B cell (primary cell): ENCODE measurements around the gene NEAT1.

Experiments
- EZH2 ChIP-seq: IDR thresholded peaks from 2 replicates; pipeline ENCODE4 v1.6.1; 2012; ENCODE audit warnings: borderline replicate concordance, low read depth, mild to moderate bottlenecking, moderate library complexity, low read length; ENCODE audit not compliant: insufficient read depth, poor library complexity, severe bottlenecking
- TF ChIP-seq, protein P1 (sequence below): fragments of 200-600 bp; IDR thresholded peaks from one replicate; pipeline ENCODE4 v1.8.0; 2022; ENCODE audit warnings: antibody characterized with exemption, mild to moderate bottlenecking

DNA sequence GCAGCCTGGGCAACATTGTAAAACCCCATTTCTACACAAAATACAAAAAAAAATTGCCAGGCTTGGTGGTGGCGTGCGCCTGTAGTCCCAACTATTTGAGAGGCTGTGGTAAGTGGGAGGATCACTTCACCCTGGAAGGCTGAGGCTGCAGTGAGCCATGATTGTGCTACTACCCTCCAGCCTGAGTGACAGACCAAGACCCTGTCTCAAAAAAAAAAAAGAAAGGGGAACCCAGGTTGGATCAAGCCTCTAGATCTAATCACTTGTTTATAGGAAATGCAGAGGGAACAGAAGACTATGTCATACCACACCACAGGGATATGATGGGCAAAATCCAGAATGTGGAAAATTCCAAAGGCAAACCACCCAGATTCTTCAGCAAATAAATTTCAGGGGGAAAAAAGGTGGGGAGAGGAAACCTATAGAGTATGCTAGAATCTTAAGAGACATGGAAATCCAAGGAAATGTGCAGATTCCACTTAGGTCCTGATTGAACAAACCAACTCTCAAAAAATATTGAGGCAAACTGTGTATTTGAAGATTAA, 59.8 kb downstream of the NEAT1 start:
- TF ChIP-seq, protein P1, sequence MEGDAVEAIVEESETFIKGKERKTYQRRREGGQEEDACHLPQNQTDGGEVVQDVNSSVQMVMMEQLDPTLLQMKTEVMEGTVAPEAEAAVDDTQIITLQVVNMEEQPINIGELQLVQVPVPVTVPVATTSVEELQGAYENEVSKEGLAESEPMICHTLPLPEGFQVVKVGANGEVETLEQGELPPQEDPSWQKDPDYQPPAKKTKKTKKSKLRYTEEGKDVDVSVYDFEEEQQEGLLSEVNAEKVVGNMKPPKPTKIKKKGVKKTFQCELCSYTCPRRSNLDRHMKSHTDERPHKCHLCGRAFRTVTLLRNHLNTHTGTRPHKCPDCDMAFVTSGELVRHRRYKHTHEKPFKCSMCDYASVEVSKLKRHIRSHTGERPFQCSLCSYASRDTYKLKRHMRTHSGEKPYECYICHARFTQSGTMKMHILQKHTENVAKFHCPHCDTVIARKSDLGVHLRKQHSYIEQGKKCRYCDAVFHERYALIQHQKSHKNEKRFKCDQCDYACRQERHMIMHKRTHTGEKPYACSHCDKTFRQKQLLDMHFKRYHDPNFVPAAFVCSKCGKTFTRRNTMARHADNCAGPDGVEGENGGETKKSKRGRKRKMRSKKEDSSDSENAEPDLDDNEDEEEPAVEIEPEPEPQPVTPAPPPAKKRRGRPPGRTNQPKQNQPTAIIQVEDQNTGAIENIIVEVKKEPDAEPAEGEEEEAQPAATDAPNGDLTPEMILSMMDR, result no peak
- no peak for TF ChIP-seq EZH2
